HUDEP-2 (cell line): ENCODE results near the gene TMEM8B.

ENCODE experiments used
- DNase-seq, 76 experiments: peaks; one replicate each; lab custom pipeline; 2025; ENCODE audit not compliant: unreplicated experiment in 76 of 76; lab: John Stamatoyannopoulos, UW

TMEM8B gene

DNA sequence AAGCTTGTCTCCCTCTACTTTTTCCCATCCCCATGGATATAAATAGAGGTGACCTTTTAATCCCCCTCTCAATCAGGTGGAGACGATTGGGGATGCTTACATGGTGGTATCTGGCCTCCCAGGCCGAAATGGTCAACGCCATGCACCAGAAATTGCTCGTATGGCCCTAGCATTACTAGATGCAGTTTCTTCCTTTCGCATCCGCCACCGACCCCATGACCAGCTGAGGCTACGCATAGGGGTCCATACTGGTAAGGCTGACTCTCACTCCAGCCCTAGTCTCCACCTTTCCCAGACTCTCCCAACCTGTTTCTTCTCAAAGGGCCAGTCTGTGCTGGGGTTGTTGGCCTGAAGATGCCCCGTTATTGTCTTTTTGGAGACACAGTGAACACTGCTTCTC lies 20.6 kb upstream of the TMEM8B start:
- DNase-seq, result no peak

- DNase-seq, result no peak
Observed at GRCh38 chr9:35810122-35810521, 18.9 kb upstream of the TMEM8B start.

DNA sequence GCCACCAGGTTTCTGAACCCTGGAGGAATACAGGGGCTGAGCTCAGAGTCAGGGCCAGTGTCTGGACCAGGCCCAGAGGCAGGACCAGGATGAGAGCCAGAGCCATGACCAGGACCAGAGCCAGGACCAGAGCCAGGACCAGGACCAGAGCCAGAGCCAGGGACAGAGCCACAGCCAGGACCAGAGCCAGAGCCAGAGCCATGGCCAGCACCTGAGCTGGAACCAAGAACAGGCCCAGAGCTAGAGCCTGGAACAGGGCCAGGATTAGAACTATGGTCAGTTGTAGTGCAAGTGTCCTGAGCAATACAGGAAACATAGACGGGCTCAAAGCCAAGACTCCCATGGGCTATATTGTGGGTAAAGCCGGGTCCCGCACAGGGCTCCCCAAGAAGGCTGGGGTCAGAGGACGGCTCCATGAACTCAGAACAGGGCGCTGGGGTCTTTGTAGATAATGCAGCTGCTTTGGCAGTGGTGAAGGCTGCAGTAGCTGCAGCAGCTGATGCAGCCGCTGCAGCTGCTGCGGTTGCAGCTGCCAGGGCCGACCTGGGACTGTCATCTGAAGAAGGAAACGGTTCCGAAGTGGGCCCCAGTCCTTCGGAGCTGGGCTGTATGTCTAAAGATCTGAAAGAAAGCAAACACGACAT lies 17.5 kb upstream of the TMEM8B start:
- DNase-seq, result no peak

DNA sequence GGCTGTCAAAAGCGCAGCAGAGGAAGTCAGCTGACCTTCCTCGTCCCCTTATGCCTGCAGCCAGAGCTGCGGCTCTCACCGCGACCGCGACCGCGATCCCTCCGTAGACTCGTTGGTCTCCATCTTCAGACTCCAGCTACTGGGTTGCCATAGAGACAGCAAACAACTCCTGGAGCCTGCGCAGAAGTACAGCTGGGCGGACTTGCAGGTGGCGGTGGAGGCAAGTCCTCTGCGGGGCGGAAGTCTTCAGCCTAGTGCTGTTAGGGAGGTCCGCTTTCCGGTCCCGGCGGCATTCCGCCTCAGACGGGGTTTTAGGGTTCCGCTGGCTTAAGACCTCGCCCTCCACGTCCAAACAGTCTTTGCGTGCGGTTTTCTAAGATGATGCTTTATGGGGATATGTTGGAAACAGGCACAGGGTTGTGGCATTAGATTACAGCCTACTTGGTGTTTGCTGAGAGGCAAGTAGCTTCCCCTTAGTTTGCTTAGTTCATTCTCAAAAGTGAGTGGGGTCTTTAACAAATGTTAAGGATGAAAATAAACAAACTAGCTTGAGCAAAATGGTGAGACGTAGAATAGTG lies 16.9 kb upstream of the TMEM8B start, which contains the start of gene SPAG8:
Gene SPAG8, minus strand, starts transcription at position 238 of the 578 bp plus-strand sequence. Its CDS starts 115 bp downstream, at position 123.
- peak in 75 of 76 experiments; percentile 17 to 95 (median 86) for DNase-seq

- DNase-seq, result peak in 12 of 76 experiments; percentile 10 to 43 (median 21)
Observed at GRCh38 chr9:35813434-35814105, 15.5 kb upstream of the TMEM8B start.

GRCh38 chr9:35814106-35814840 lies 14.8 kb upstream of the TMEM8B start:
- DNase-seq, result peak in 65 of 76 experiments; percentile 13 to 90 (median 51)

GRCh38 chr9:35814841-35815543 lies 14.0 kb upstream of the TMEM8B start, which contains the start of gene HINT2:
Gene HINT2 (minus strand): TSS chr9:35815042. CDS start chr9:35814979, 63 bp downstream.
- peak; percentile 26 to 99 (median 95) for DNase-seq

- no peak for DNase-seq
Observed at GRCh38 chr9:35816708-35817107, 12.3 kb upstream of the TMEM8B start.

DNA sequence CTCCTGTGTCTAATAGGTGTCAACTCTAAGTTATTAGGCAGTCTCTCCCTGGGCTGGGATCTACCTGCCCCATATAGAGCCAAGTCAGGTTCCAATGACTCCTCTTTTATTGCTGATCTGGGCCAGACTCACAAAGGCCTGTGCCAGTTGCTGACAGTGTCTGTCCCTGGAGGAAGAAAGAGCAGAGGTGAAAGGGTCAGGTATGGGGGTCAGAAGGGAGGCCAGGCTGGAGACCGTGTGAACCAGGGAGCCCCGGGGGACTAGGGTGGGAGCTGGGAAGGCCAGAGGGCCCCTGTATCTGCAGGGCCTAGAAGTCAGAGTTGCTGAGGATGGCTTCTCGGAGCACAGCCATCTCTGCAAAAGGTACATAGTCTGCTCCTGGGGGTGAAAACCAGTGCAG lies 10.7 kb upstream of the TMEM8B start:
- no peak for DNase-seq

DNA sequence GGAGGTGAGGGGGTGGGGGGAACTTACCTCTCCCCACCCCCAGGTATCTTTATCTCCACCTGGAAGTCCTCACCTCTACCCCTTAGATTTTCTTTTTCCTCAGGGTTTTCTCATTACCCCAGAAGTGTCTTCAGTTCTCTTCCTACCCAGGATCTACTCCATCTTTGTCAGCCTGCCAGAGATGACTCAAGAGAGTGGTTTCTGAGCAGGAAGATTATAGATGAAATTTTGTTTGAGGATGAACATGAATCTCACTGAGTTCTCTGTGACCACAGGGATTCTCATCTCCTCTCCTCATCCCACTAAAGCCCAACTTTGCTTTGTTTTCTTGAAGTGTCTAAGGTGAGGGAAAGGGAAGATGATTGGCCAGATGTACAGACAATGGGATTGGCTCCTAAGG lies 9.0 kb upstream of the TMEM8B start:
- DNase-seq, result peak in 5 of 76 experiments; percentile 7 to 19 (median 9)

GRCh38 chr9:35822926-35823325 lies 6.1 kb upstream of the TMEM8B start:
- DNase-seq, result no peak

DNA sequence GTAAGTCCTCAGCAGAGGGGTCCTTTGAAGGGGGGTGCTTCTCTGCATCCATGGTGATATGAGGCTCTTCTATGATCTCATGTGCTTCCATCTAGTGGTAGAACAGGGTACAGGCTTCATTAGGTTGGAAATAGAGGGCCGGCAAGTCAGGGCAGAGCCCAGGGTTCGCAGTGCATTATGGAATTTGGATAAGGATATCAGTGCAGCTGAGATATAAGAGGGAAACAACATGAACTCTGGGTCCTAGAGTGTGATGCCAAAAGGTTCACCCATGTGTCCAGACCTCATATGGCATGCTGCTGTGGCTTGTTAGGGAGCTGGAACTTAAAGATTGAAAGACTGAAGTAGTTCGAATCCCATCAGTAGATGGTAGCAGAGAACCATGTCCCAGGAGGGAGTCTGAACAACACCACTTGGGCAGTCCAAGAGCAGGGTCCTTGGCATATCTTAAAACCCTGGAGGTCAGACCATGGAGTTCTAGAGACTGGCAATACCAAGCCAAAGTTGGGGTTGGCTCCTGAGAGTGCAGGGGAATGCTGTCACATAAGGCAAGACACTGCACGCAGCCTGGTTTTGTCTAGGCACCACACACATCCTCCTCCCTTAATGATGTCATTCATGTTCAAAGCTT lies 2.8 kb upstream of the TMEM8B start:
- peak in 39 of 76 experiments; percentile 3 to 70 (median 28) for DNase-seq

- no peak for DNase-seq
Observed at GRCh38 chr9:35827486-35827885, 1.5 kb upstream of the TMEM8B start.

GRCh38 chr9:35828716-35829083 lies 328 bp upstream of the TMEM8B start, which contains the start of gene FAM221B:
Gene FAM221B (minus strand): TSS chr9:35828732. CDS start chr9:35826161, 2,571 bp downstream.
- no peak for DNase-seq

GRCh38 chr9:35829764-35830096 lies 702 bp downstream of the TMEM8B start:
- DNase-seq, result no peak

- no peak for DNase-seq
Observed at GRCh38 chr9:35831040-35831439, 2.0 kb downstream of the TMEM8B start.

DNA sequence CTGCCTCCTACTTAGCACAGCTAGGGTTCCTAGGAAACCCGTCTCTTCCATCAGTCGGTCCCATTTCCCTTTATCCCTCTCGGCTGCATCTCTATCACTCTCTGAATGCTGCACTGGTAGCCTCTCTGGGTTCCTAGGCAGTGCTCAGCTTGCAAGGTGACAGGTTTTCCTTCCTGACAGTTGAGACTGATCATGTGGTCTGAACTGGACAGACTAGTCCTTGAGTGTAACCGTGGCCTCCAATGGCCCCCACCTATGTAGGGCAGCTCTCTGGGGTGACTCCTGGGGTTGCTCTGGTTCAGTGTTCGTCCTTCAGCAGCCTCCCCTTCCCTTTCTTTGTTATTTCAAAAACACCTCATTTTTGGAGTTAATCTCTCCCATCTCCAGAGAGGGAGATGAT lies 3.8 kb downstream of the TMEM8B start:
- no peak for DNase-seq

DNA sequence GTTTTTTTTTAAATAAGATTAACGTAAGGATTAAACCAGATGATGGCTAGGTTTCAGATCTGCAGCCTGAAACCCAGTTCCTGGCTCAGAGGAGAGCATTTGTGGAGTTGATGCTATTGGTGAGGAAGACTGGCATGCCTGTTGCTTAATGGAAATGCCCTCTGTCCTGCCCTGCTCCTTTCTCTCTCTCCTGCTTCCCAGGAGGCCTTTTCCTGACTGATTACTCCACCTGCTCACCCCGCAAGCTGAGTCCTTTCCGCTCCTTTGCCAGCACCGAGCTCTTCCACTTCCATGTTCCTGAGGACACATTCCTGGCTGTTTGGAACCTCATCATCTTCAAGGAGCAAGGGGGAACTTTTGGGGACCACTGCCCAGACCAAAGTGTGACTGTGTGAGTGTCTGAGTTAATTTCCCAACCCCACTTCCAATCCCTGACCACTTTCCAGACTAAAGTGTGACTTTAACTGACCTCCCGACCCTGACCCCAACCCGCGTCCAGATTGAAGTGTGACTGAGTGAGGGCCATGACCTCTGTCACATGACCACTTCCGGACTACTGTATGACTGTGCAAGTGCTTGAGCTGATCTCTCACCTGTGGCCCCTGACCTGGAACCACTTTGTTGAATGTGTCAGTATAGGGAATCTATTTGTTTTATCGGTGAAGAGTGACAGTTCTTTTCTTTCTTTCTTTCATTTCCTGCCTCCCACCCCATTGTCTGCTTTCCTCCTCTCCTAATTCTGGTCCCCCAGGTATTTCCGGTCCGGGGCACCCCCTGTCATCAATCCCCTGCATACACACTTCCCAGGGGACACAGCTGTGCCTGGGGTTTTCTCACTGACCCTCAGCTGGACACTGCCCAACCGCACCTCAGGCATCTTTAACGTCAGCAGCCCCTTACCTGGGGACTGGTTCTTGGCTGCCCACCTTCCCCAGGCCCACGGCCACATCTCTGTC lies 5.5 kb downstream of the TMEM8B start:
- DNase-seq, result no peak

DNA sequence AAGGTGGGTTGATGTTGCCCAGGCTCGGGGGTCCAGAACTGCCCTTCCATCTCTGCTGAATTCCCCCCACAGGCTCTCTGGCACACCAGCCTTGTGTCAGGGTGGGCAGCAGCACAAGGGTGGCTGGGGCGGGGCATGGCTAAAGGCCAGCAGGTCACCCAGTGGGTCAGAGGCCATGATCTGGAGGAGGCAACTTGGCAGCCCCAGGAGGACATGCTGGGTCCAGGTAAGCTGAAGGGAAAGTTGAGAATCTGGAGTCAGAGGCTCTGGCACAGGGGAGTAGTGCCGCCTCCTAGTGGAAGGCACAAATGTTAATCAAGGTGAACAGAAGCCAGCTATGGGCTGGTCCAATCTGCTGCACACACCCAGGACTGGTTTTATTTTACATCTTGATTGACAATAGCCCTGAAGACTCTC lies 6.2 kb downstream of the TMEM8B start:
- DNase-seq, result peak in 26 of 76 experiments; percentile 4 to 45 (median 15)
